Activated naive CD8-positive, alpha-beta T cell treated with anti-CD3 and anti-CD28 coated beads, Interleukin-2, amount 50 U/mL, for 24 hours (primary cell): ENCODE data around the gene CCBE1.
"Not testable (repeated sequence)": the region's sequence is repeated elsewhere in the genome, so short reads cannot be mapped to it uniquely, and the experiment has no call there.

Source experiments
- ATAC-seq: fragments of 150-1000 bp; cut with Tn5 transposase; one replicate; pipeline ENCODE4 v1.10.0; 2021
- DNase-seq: peaks from one replicate; pipeline ENCODE4 v3.0.0; 2021
- H3K27ac Mint-ChIP-seq: one replicate; pipeline ENCODE4 v1.8.0; 2021; ENCODE audit warnings: mild to moderate bottlenecking, mixed read lengths
- H3K27me3 Mint-ChIP-seq: one replicate; pipeline ENCODE4 v1.8.0; 2021; ENCODE audit warnings: mixed read lengths
- H3K36me3 Mint-ChIP-seq: one replicate; pipeline ENCODE4 v1.8.0; 2021; ENCODE audit warnings: low read depth, mixed read lengths
- H3K4me1 Mint-ChIP-seq: one replicate; pipeline ENCODE4 v1.8.0; 2021; ENCODE audit warnings: mixed read lengths
- H3K4me3 Mint-ChIP-seq: one replicate; pipeline ENCODE4 v1.8.0; 2021; ENCODE audit warnings: mild to moderate bottlenecking, moderate library complexity, mixed read lengths
- H3K9me3 Mint-ChIP-seq: one replicate; pipeline ENCODE4 v1.8.0; 2021; ENCODE audit warnings: mixed read lengths

Gene CCBE1

DNA sequence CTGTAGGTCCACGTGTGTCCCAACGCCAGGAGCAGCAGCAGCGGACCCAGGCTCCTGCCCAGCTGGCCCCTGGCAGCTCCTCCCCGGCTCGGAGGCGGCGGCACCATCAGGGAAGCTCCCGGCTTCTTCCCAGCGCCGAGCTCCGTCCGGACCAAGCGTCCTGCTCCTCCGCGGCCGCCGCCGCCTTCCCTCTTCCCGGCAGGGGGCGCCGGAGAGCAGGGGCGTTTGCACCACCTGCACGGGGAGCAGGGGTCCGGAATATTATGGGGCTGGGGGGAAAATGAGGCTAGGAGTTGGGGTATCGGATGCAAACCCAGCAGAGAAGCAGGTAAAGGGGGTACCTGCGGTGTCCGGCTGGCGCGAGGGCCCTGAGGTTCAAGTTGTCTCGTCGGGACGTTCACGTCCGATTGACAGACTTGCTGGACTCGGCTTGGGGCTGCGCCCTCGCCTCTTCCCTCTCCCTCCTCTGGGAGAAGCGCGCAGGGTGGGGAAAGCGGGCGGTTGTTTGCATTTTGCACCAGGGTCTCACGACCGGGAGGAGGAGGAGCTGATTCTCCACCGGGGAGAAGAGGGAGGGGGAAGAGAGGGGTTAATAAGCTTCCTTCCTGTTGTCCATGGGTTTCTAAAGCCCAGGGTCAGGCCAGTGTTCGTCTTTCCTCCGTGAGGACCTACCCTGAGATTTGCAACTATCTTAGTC is at the start of gene CCBE1:
Gene CCBE1, minus strand, starts transcription at position 188 of the 697 bp plus-strand sequence.
- H3K4me1 Mint-ChIP-seq, result peaks cover 7% of the 10 kb centered on the region
- no peak within 1 kb of the TSS for H3K27ac Mint-ChIP-seq
- peak; percentile 69 for DNase-seq
- no peaks in the 10 kb centered on the region for H3K36me3 Mint-ChIP-seq
- H3K9me3 Mint-ChIP-seq, result no peaks in the 10 kb centered on the region
- H3K27me3 Mint-ChIP-seq, result peaks cover 44% of the 10 kb centered on the region
- peak; percentile 29 for ATAC-seq
- no peak within 1 kb of the TSS for H3K4me3 Mint-ChIP-seq

DNA sequence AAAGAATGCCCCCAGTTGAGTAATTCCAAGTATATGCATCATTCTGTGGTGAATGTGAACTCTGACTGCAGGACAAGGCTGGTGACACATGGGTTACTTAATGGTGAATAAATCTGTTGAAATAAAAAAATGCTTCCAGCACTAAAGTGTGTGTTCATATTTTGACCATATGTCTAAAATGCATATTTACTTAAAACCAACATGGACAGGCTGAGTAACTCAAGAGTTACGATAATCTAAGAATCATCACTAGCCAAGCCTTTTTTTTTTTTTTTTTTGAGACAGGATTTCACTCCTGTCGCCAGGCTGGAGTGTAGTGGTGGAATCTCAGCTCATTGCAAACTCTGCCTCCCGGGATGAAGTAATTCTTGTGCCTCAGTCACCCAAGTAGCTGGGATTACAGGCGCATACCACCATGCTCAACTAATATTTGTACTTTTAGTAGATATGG is 47.1 kb upstream of the CCBE1 start:
- Mint-ChIP-seq H3K4me1 (no peaks in the 10 kb centered on the region), H3K9me3 (no peaks in the 10 kb centered on the region), H3K36me3 (no peaks in the 10 kb centered on the region), H3K4me3 (no peak overlapping the region), H3K27me3 (peaks cover 6% of the 10 kb centered on the region), H3K27ac (no peak overlapping the region)
- no peak for ATAC-seq
- DNase-seq, result no peak

DNA sequence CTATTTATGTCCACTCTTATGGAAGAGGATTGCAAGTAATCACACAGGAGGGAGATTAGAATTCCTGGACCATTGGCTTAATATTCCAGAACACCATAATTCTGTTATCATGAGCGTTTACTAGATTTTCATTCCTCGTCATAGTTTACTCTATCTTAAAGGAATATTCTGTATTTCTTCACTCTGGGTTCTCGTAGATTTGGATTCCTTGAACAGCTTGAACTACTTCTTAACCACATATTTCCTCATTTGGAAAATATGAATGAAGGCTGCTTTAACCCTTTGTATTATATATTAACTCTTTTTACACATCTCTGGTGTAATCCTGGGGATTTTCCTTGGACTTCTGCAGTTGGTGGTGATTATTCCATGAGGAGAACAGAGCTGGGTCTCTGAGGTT is 46.3 kb upstream of the CCBE1 start:
- Mint-ChIP-seq H3K27ac (no peak overlapping the region), H3K9me3 (peaks cover 4% of the 10 kb centered on the region), H3K36me3 (no peaks in the 10 kb centered on the region)

GRCh38 chr18:59742325-59743111 is 45.3 kb upstream of the CCBE1 start:
- peaks cover 5% of the 10 kb centered on the region for H3K9me3 Mint-ChIP-seq
- H3K36me3 Mint-ChIP-seq, result no peaks in the 10 kb centered on the region
- no peak for DNase-seq
- H3K27ac Mint-ChIP-seq, result no peak overlapping the region
- peaks cover 1% of the 10 kb centered on the region for H3K27me3 Mint-ChIP-seq
- H3K4me3 Mint-ChIP-seq, result no peak overlapping the region
- no peaks in the 10 kb centered on the region for H3K4me1 Mint-ChIP-seq
- ATAC-seq, result no peak

More for the DNA sequence above, 46.3 kb upstream of the CCBE1 start:
- ATAC-seq (no peak), DNase-seq (no peak)
- no peaks in the 10 kb centered on the region for H3K4me1 Mint-ChIP-seq
- no peak overlapping the region for H3K4me3 Mint-ChIP-seq
- peaks cover 7% of the 10 kb centered on the region for H3K27me3 Mint-ChIP-seq

DNA sequence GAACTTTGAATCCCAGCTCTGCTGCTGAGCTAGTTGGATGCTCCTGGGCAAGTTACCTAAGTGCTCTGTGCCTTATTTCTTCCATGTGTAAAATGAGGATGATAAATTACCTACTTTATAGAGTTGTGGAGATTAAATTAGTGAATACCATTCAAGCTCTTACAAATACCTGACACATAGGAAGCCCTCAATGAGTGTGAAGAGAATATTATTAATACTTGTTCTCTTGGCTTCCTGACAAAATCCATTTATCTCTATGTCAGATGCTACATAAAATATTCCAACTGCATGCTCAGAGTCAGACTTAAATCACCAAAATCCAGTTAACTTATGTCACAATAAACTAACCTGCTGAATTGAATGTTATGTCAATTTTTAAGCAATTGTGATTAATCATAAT is 42.9 kb upstream of the CCBE1 start:
- Mint-ChIP-seq H3K9me3 (peaks cover 5% of the 10 kb centered on the region), H3K36me3 (no peaks in the 10 kb centered on the region), H3K27ac (no peak overlapping the region), H3K4me3 (no peak overlapping the region), H3K27me3 (peaks cover 1% of the 10 kb centered on the region), H3K4me1 (no peaks in the 10 kb centered on the region)
- ATAC-seq (no peak), DNase-seq (no peak)

- Mint-ChIP-seq H3K36me3 (no peaks in the 10 kb centered on the region), H3K9me3 (peaks cover 5% of the 10 kb centered on the region), H3K27me3 (peaks cover 1% of the 10 kb centered on the region), H3K4me1 (no peaks in the 10 kb centered on the region), H3K27ac (no peak overlapping the region), H3K4me3 (no peak overlapping the region)
- DNase-seq (no peak), ATAC-seq (no peak)
These were observed 40.6 kb upstream of the CCBE1 start for GRCh38 chr18:59737776-59738300.

- H3K4me1 Mint-ChIP-seq, H3K27me3 Mint-ChIP-seq, H3K27ac Mint-ChIP-seq, ATAC-seq, DNase-seq, H3K36me3 Mint-ChIP-seq, H3K4me3 Mint-ChIP-seq, H3K9me3 Mint-ChIP-seq: not testable (repeated sequence)
These were observed 40.1 kb upstream of the CCBE1 start for GRCh38 chr18:59737335-59737734.

- H3K4me3 Mint-ChIP-seq, result no peak overlapping the region
- H3K4me1 Mint-ChIP-seq, result no peaks in the 10 kb centered on the region
- H3K9me3 Mint-ChIP-seq, result peaks cover 5% of the 10 kb centered on the region
- DNase-seq (no peak), ATAC-seq (no peak)
- no peaks in the 10 kb centered on the region for H3K36me3 Mint-ChIP-seq
- H3K27ac Mint-ChIP-seq, result no peak overlapping the region
- peaks cover 1% of the 10 kb centered on the region for H3K27me3 Mint-ChIP-seq
These were observed 38.8 kb upstream of the CCBE1 start for GRCh38 chr18:59736061-59736460.

GRCh38 chr18:59735269-59735860 is 38.1 kb upstream of the CCBE1 start:
- peaks cover 1% of the 10 kb centered on the region for H3K27me3 Mint-ChIP-seq

GRCh38 chr18:59733421-59733820 is 36.2 kb upstream of the CCBE1 start:
- ATAC-seq (no peak), DNase-seq (no peak)
- H3K36me3 Mint-ChIP-seq, result no peaks in the 10 kb centered on the region
- H3K27ac Mint-ChIP-seq, result no peak overlapping the region
- H3K4me1 Mint-ChIP-seq, result no peaks in the 10 kb centered on the region
- H3K9me3 Mint-ChIP-seq, result no peaks in the 10 kb centered on the region
- no peak overlapping the region for H3K4me3 Mint-ChIP-seq
- peaks cover 1% of the 10 kb centered on the region for H3K27me3 Mint-ChIP-seq

More at GRCh38 chr18:59735269-59735860, 38.1 kb upstream of the CCBE1 start:
- Mint-ChIP-seq H3K9me3 (peaks cover 5% of the 10 kb centered on the region), H3K4me1 (no peaks in the 10 kb centered on the region), H3K4me3 (no peak overlapping the region), H3K27ac (no peak overlapping the region), H3K36me3 (no peaks in the 10 kb centered on the region)
- no peak for ATAC-seq
- no peak for DNase-seq

DNA sequence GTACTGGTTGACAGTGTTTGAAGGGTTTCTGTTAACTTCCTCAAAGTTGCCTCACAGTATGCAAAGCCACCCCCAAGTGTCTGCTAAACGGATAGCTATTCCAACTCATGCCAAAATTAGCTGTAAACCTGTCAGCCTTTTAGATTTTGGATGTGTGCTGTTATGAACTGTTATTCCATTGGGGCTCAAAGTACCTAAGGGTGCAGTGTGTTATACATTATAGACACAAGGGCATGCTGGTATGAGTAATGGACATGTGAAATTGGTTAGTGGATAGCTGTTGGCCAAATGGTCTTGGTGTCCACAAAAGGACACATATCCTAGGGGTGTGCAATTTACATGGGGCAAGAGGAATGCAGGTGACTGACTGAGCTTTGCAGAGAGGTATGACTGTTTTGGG is 33.7 kb upstream of the CCBE1 start:
- no peak for DNase-seq
- no peaks in the 10 kb centered on the region for H3K36me3 Mint-ChIP-seq
- H3K4me3 Mint-ChIP-seq, result no peak overlapping the region
- no peak overlapping the region for H3K27ac Mint-ChIP-seq
- peaks cover 3% of the 10 kb centered on the region for H3K27me3 Mint-ChIP-seq
- H3K4me1 Mint-ChIP-seq, result no peaks in the 10 kb centered on the region
- no peak for ATAC-seq
- no peaks in the 10 kb centered on the region for H3K9me3 Mint-ChIP-seq

DNA sequence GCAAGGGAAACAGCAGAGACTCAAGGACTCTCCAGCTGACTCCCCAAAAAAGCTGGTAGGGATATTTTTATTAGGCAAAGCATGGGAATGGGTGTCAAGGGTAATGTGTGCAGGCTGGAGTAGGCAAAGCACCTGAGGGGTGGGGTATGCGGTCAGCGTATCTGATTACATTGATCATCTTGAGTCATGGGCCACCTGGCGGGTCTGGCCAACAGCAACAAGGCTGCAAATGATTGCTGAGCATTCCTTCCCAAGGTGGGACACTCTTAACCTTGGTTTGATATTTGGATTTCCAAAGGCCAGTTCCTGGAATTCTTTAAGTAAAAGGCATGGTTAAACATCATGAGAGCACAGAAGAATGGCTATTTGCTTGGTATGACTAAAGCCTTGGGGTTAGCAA is 32.6 kb upstream of the CCBE1 start:
- H3K27ac Mint-ChIP-seq, result no peak overlapping the region
- H3K9me3 Mint-ChIP-seq, result no peaks in the 10 kb centered on the region
- H3K27me3 Mint-ChIP-seq, result peaks cover 6% of the 10 kb centered on the region
- no peak overlapping the region for H3K4me3 Mint-ChIP-seq
- H3K36me3 Mint-ChIP-seq, result no peaks in the 10 kb centered on the region
- no peaks in the 10 kb centered on the region for H3K4me1 Mint-ChIP-seq
- ATAC-seq (no peak), DNase-seq (no peak)

GRCh38 chr18:59728816-59729215 is 31.6 kb upstream of the CCBE1 start:
- H3K36me3 Mint-ChIP-seq, result no peaks in the 10 kb centered on the region
- DNase-seq, result no peak
- ATAC-seq, result no peak
- no peaks in the 10 kb centered on the region for H3K9me3 Mint-ChIP-seq
- no peak overlapping the region for H3K27ac Mint-ChIP-seq
- no peak overlapping the region for H3K4me3 Mint-ChIP-seq
- H3K4me1 Mint-ChIP-seq, result no peaks in the 10 kb centered on the region
- H3K27me3 Mint-ChIP-seq, result peaks cover 6% of the 10 kb centered on the region

DNA sequence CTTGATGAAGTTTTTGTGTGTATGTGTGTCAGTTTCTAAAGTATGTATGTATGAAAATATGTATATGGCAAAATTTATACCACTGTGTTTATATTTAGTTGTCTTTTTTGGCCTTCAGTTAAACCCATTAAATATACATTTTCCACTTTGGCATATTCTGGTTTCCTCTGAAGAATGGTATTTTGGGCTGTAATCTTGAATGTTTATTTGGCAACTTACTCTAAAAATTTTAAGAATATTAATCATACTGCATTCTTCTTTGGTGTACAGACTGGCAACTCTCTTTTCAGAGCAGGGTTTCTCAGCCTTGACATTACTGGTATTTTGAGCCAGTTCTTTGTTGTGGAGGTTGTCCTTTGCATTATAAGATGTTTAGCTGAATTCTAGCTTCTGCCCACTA is 27.9 kb upstream of the CCBE1 start:
- no peak overlapping the region for H3K4me3 Mint-ChIP-seq
- H3K9me3 Mint-ChIP-seq, result no peaks in the 10 kb centered on the region
- ATAC-seq (no peak), DNase-seq (no peak)
- no peaks in the 10 kb centered on the region for H3K36me3 Mint-ChIP-seq
- no peak overlapping the region for H3K27ac Mint-ChIP-seq
- H3K4me1 Mint-ChIP-seq, result no peaks in the 10 kb centered on the region
- H3K27me3 Mint-ChIP-seq, result peaks cover 6% of the 10 kb centered on the region

- H3K4me1 Mint-ChIP-seq, result no peaks in the 10 kb centered on the region
- H3K27me3 Mint-ChIP-seq, result peaks cover 6% of the 10 kb centered on the region
- no peaks in the 10 kb centered on the region for H3K9me3 Mint-ChIP-seq
- no peak overlapping the region for H3K27ac Mint-ChIP-seq
- DNase-seq (no peak), ATAC-seq (no peak)
- no peaks in the 10 kb centered on the region for H3K36me3 Mint-ChIP-seq
- H3K4me3 Mint-ChIP-seq, result no peak overlapping the region
These were observed 26.9 kb upstream of the CCBE1 start for GRCh38 chr18:59724103-59724502.
